GM21526 (cell line): ENCODE results near the gene KIF5C.

ENCODE experiments used
- ATAC-seq: cut with Tn5 transposase; IDR thresholded peaks from one replicate; pipeline ENCODE4 v1.9.1; 2021; ENCODE audit warnings: moderate library complexity; ENCODE audit not compliant: unreplicated experiment, low FRiP score

The KIF5C gene

GRCh38 chr2:148885988-148886387, 11.0 kb downstream of the KIF5C start:
- ATAC-seq, result no peak

GRCh38 chr2:148887350-148888002, 12.4 kb downstream of the KIF5C start:
- no peak for ATAC-seq

- no peak for ATAC-seq
Observed at GRCh38 chr2:148888003-148888501, 13.0 kb downstream of the KIF5C start.

- no peak for ATAC-seq
Observed at GRCh38 chr2:148888986-148889385, 14.0 kb downstream of the KIF5C start.

- no peak for ATAC-seq
Observed at GRCh38 chr2:148893906-148894305, 18.9 kb downstream of the KIF5C start.

GRCh38 chr2:148896136-148896535, 21.1 kb downstream of the KIF5C start:
- ATAC-seq, result no peak

- ATAC-seq, result no peak
Observed at GRCh38 chr2:148899638-148900318, 24.8 kb downstream of the KIF5C start.

- no peak for ATAC-seq
Observed at GRCh38 chr2:148900350-148900837, 25.4 kb downstream of the KIF5C start.

GRCh38 chr2:148901142-148901541, 26.1 kb downstream of the KIF5C start:
- no peak for ATAC-seq

GRCh38 chr2:148902798-148903197, 27.8 kb downstream of the KIF5C start:
- no peak for ATAC-seq

- ATAC-seq, result no peak
Observed at GRCh38 chr2:148903294-148903693, 28.3 kb downstream of the KIF5C start.

- no peak for ATAC-seq
Observed at GRCh38 chr2:148903979-148904378, 29.0 kb downstream of the KIF5C start.

GRCh38 chr2:148906124-148906523, 31.1 kb downstream of the KIF5C start:
- ATAC-seq, result no peak

GRCh38 chr2:148907085-148907785, 32.2 kb downstream of the KIF5C start:
- no peak for ATAC-seq

GRCh38 chr2:148909114-148909513, 34.1 kb downstream of the KIF5C start:
- no peak for ATAC-seq

- no peak for ATAC-seq
Observed at GRCh38 chr2:148913061-148913460, 38.0 kb downstream of the KIF5C start.

- no peak for ATAC-seq
Observed at GRCh38 chr2:148913492-148913891, 38.5 kb downstream of the KIF5C start.

- ATAC-seq, result no peak
Observed at GRCh38 chr2:148914463-148914862, 39.4 kb downstream of the KIF5C start.

- no peak for ATAC-seq
Observed at GRCh38 chr2:148917431-148917830, 42.4 kb downstream of the KIF5C start.

GRCh38 chr2:148918554-148918953, 43.5 kb downstream of the KIF5C start:
- no peak for ATAC-seq

GRCh38 chr2:148920559-148920958, 45.5 kb downstream of the KIF5C start:
- ATAC-seq, result no peak
